Natural killer cell (primary cell): ENCODE results near the gene MFSD12. TPM values are rescaled to one million over a fixed set of nuclear protein-coding genes. Genes with fewer than 3 reads are reported as not detected.
"Not testable (repeated sequence)": the region's sequence is repeated elsewhere in the genome, so short reads cannot be mapped to it uniquely, and the experiment has no call there.

Experiments
- ATAC-seq, 3 donors: fragments of 150-1000 bp in 2 of 3; fragments of 200-7000 bp in 1 of 3; cut with Tn5 transposase; 1 replicate in 1 of 3; 2 replicates in 2 of 3; pipeline ENCODE4 v1.10.0; 2021; ENCODE audit warnings: mild to moderate bottlenecking in 2 of 3, moderate library complexity in 2 of 3
- DNase-seq, 2 donors: peaks; one replicate each; pipeline versions ENCODE4 v3.0.0 to v3.0.0-alpha.2; 2013 to 2021; ENCODE audit warnings: mixed read lengths in 1 of 2
- H3K27ac ChIP-seq: one replicate; pipeline ENCODE4 v1.5.1; 2013; ENCODE audit warnings: mild to moderate bottlenecking, low read length
- H3K27me3 ChIP-seq: one replicate; pipeline ENCODE4 v1.6.1; 2013; ENCODE audit warnings: low read length; ENCODE audit not compliant: control insufficient read depth, insufficient read depth
- H3K36me3 ChIP-seq: one replicate; pipeline ENCODE4 v1.6.1; 2013; ENCODE audit warnings: low read length; ENCODE audit not compliant: control insufficient read depth, insufficient read depth
- H3K4me1 ChIP-seq: one replicate; pipeline ENCODE4 v1.6.1; 2013; ENCODE audit warnings: low read length; ENCODE audit not compliant: control insufficient read depth, insufficient read depth
- H3K4me3 ChIP-seq: one replicate; pipeline ENCODE4 v1.5.1; 2013; ENCODE audit warnings: low read length
- H3K9me3 ChIP-seq: one replicate; pipeline ENCODE4 v1.6.1; 2013; ENCODE audit warnings: low read length; ENCODE audit not compliant: control insufficient read depth, insufficient read depth
- H3K27ac Mint-ChIP-seq, 2 donors: one replicate each; pipeline ENCODE4 v1.8.0; 2022; ENCODE audit warnings: mild to moderate bottlenecking in 2 of 2, mixed read lengths in 2 of 2, moderate library complexity in 1 of 2
- H3K27me3 Mint-ChIP-seq, 2 donors: one replicate each; pipeline ENCODE4 v1.8.0; 2022; ENCODE audit warnings: low read depth in 2 of 2, mixed read lengths in 2 of 2
- H3K36me3 Mint-ChIP-seq: one replicate; pipeline ENCODE4 v1.8.0; 2022; ENCODE audit warnings: mixed read lengths
- H3K4me1 Mint-ChIP-seq, 2 donors: one replicate each; pipeline ENCODE4 v1.8.0; 2022; ENCODE audit warnings: mixed read lengths in 2 of 2
- H3K4me3 Mint-ChIP-seq: one replicate; pipeline ENCODE4 v1.8.0; 2022; ENCODE audit warnings: mild to moderate bottlenecking, moderate library complexity, mixed read lengths
- H3K9me3 Mint-ChIP-seq, 2 donors: one replicate each; pipeline ENCODE4 v1.8.0; 2022; ENCODE audit warnings: mixed read lengths in 2 of 2
- WGBS: methylation state at CpG from one replicate; pipeline ENCODE4 v1.1.7; 2013; ENCODE audit warnings: missing lambda C conversion rate; ENCODE audit not compliant: insufficient coverage; 5-methylcytosine and 5-hydroxymethylcytosine counted together
- intact Hi-C: fragments of 100-400 bp; cut with micrococcal nuclease; formaldehyde crosslinking; loops from one replicate; pipeline ENCODE4 v1.14.2; 2022
- total RNA-seq, 4 donors: library from RNA; stranded (reverse); fragments of 120-200 nt in 1 of 4; gene quantifications; one replicate each; pipeline versions ENCODE4 v1.2.3 to v1.2.4, GENCODE V29; 2013 to 2022
- TF ChIP-seq, protein P1 (sequence below): fragments of 200-600 bp; IDR thresholded peaks from one replicate; pipeline ENCODE4 v1.8.0; 2022; ENCODE audit warnings: antibody characterized with exemption

MFSD12 gene
- total RNA-seq, 3 donors from 2014 or later (not counting 1 experiment from before 2014, with no cell fraction given) = 29.8 to 34.5 (median 33.6) TPM

DNA sequence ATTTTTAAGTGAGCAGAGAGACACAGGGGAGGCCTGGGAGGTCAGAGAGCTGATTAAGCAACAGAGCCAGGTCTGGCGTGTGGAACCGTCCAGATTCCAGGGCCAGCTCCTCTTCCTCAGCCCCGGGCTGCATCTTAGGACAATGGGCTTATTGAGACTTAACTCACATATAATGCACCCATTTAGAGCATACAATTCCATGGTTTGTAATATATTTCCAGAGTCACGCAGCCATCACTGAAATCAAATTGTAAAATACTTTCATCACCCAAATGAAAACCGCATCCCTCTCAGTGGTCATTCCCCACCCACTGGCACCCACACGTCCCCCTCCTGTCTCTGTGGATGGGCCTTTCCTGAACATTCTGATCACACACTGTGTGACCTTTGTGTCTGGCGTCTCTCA, 13.2 kb upstream of the MFSD12 start:
- Histone ChIP-seq H3K36me3 (no peaks in the 10 kb centered on the region), H3K4me1 (peaks cover 23% of the 10 kb centered on the region), H3K27me3 (no peaks in the 10 kb centered on the region), H3K9me3 (no peaks in the 10 kb centered on the region), H3K4me3 (no peak overlapping the region), H3K27ac (no peak overlapping the region)
- Mint-ChIP-seq H3K4me3 (peak overlapping the region; percentile 2), H3K4me1 (peaks cover 7 to 25% of the 10 kb centered on the region in 2 donors), H3K9me3 (no peaks in the 10 kb centered on the region), H3K27ac (no peak overlapping the region), H3K36me3 (no peaks in the 10 kb centered on the region), H3K27me3 (no peaks in the 10 kb centered on the region)
- intact Hi-C loops = no loop called here
- TF ChIP-seq, protein P1, sequence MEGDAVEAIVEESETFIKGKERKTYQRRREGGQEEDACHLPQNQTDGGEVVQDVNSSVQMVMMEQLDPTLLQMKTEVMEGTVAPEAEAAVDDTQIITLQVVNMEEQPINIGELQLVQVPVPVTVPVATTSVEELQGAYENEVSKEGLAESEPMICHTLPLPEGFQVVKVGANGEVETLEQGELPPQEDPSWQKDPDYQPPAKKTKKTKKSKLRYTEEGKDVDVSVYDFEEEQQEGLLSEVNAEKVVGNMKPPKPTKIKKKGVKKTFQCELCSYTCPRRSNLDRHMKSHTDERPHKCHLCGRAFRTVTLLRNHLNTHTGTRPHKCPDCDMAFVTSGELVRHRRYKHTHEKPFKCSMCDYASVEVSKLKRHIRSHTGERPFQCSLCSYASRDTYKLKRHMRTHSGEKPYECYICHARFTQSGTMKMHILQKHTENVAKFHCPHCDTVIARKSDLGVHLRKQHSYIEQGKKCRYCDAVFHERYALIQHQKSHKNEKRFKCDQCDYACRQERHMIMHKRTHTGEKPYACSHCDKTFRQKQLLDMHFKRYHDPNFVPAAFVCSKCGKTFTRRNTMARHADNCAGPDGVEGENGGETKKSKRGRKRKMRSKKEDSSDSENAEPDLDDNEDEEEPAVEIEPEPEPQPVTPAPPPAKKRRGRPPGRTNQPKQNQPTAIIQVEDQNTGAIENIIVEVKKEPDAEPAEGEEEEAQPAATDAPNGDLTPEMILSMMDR = no peak
- no peak for DNase-seq
- ATAC-seq = no peak
- WGBS = 91% methylated on average over 7 of the region's 7 CpGs

DNA sequence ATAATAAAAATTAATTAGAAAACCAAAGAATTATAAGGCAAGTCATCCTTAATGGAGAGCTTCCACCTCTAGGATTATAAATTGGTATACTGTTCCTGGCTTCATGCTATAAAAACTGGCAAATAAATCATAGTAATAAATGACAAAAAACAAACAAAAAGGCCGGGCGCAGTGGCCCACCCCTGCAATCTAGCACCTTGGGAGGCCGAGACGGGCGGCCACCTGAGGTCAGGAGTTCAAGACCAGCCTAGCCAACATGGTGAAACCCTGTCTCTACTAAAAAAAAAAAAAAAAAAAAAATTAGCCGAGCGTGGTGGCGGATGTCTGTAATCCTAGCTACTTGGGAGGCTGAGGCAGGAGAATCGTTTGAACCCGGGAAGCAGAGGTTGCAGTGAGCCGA, 12.7 kb upstream of the MFSD12 start:
- H3K27me3 Mint-ChIP-seq, ATAC-seq, H3K4me3 Mint-ChIP-seq, intact Hi-C loops, H3K36me3 ChIP-seq, H3K4me3 ChIP-seq, DNase-seq, H3K9me3 Mint-ChIP-seq, H3K27ac Mint-ChIP-seq, H3K27me3 ChIP-seq, H3K9me3 ChIP-seq, H3K36me3 Mint-ChIP-seq, H3K27ac ChIP-seq: not testable (repeated sequence)
- WGBS = 98% methylated on average over 10 of the region's 11 CpGs
- H3K4me1 ChIP-seq = peaks cover 23% of the 10 kb centered on the region
- peaks cover 7 to 22% of the 10 kb centered on the region in 2 donors for H3K4me1 Mint-ChIP-seq

DNA sequence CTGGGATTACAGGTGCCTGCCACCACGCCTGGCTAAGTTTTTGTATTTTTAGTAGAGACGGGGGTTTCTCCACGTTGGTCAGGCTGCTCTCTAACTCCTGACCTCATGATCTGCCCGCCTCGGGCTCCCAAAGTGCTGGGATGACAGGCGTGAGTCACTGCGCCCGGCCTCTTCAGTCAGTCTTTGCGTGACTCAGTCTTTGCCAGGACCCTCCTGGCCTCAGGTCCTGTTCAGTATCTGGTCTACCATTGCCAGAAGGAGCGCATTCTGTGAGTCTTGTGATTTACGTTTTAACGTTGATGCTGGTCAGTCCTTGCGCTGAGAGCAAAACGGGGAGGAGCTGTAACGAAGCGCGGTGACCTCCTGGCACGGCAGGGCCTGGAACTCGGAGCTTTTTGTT, 7.8 kb upstream of the MFSD12 start:
- Histone ChIP-seq H3K4me1 (no peaks in the 10 kb centered on the region), H3K27me3 (no peaks in the 10 kb centered on the region), H3K9me3 (no peaks in the 10 kb centered on the region), H3K36me3 (no peaks in the 10 kb centered on the region), H3K4me3 (no peak overlapping the region), H3K27ac (no peak overlapping the region)
- no peak for DNase-seq
- Mint-ChIP-seq H3K4me1 (no peaks in the 10 kb centered on the region), H3K27ac (no peak overlapping the region), H3K27me3 (no peaks in the 10 kb centered on the region), H3K4me3 (no peak overlapping the region), H3K9me3 (no peaks in the 10 kb centered on the region), H3K36me3 (no peaks in the 10 kb centered on the region)
- 94% methylated on average over 19 of the region's 19 CpGs for WGBS
- no peak for ATAC-seq
- intact Hi-C loops = no loop called here
- TF ChIP-seq, protein P1 = no peak

DNA sequence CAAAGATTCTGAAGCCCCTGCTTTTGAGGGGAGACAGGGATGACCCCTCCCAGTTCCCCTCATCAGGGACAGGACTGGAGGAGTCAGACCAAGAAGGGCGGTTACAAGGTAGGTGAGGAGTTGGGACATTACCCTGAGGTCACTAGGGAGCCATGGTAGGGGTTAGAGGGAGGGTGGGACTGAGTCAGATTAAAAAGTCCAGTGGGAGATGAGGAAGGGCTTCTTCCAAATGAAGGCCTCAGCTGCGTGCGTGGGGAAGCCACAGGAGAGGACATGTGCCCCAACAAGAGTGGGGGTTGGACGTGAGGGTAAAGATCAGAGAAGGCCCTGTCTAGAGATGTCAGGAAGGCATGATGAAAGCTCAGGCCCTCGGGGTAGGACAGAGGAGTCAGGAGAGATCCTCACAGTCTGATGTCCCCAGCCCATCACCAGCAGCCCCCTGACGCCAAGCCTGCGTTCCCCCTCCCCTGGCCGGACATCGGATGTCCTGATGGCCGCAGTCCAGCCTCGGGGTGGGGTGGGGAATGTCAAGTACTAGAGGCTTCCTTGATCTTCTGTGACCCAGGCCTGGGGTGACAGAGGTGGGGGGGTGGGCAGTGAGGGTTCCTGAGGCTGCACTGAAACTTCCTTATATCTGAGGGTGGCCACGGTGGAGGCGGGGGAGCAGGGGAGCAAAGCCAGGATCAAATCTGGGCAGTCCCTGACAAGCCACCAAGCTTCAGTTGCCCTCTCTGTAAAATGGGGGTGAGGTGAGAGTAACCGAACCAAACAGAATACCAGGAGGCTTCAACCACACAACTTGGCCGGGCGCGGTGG, 6.5 kb upstream of the MFSD12 start:
- WGBS = 86% methylated on average over 16 of the region's 17 CpGs
- DNase-seq = no peak

More for the DNA sequence above, 6.5 kb upstream of the MFSD12 start:
- no peaks in the 10 kb centered on the region for H3K9me3 ChIP-seq
- Mint-ChIP-seq H3K27ac (no peak overlapping the region), H3K36me3 (no peaks in the 10 kb centered on the region), H3K27me3 (no peaks in the 10 kb centered on the region), H3K4me1 (no peaks in the 10 kb centered on the region), H3K9me3 (no peaks in the 10 kb centered on the region), H3K4me3 (no peak overlapping the region)
- TF ChIP-seq, protein P1 = no peak
- no peak overlapping the region for H3K27ac ChIP-seq
- H3K4me3 ChIP-seq = no peak overlapping the region
- intact Hi-C loops = no loop called here
- no peaks in the 10 kb centered on the region for H3K4me1 ChIP-seq
- ATAC-seq = no peak
- no peaks in the 10 kb centered on the region for H3K36me3 ChIP-seq
- no peaks in the 10 kb centered on the region for H3K27me3 ChIP-seq
